GM18951 (cell line): Measurements from ENCODE around the gene ABCF1.

Experiments
- POLR2A ChIP-seq: IDR thresholded peaks from 4 replicates; pipeline ENCODE4 v1.6.1; 2011; ENCODE audit warnings: mild to moderate bottlenecking; ENCODE audit not compliant: insufficient read length, insufficient read depth; ENCODE audit errors: extremely low read depth
- in situ Hi-C: fragments of 300-500 bp; cut with MboI; formaldehyde crosslinking; loops from one replicate; pipeline ENCODE4 v1.12.0; 2022; ENCODE audit warnings: low sequenced_read_pairs, mixed read lengths, inconsistent platforms; ENCODE audit not compliant: unreplicated experiment

The ABCF1 gene

GRCh38 chr6:30600451-30600961, 29.3 kb downstream of the ABCF1 start:
- peak; percentile 17 for TF ChIP-seq POLR2A
- in situ Hi-C loops, result no loop called here

GRCh38 chr6:30601436-30601814, 30.2 kb downstream of the ABCF1 start:
- in situ Hi-C loops, result no loop called here
- TF ChIP-seq POLR2A, result no peak

GRCh38 chr6:30601815-30602641, 30.8 kb downstream of the ABCF1 start:
- peak; percentile 12 for TF ChIP-seq POLR2A
- in situ Hi-C loops, result no loop called here

- in situ Hi-C loops, result no loop called here
- no peak for TF ChIP-seq POLR2A
Observed at GRCh38 chr6:30603961-30604360, 32.7 kb downstream of the ABCF1 start.

- TF ChIP-seq POLR2A, result peak; percentile 32
- in situ Hi-C loops, result no loop called here
Observed at GRCh38 chr6:30610065-30610464, 38.8 kb downstream of the ABCF1 start.

- no peak for TF ChIP-seq POLR2A
- in situ Hi-C loops, result no loop called here
Observed at GRCh38 chr6:30611150-30611855, 40.1 kb downstream of the ABCF1 start.

- in situ Hi-C loops, result no loop called here
- no peak for TF ChIP-seq POLR2A
Observed at GRCh38 chr6:30611856-30612194, 40.6 kb downstream of the ABCF1 start.

- TF ChIP-seq POLR2A, result no peak
- in situ Hi-C loops, result no loop called here
Observed at GRCh38 chr6:30612213-30612612, 41.0 kb downstream of the ABCF1 start.

GRCh38 chr6:30612687-30613248, 41.5 kb downstream of the ABCF1 start:
- TF ChIP-seq POLR2A, result peak; percentile 49
- in situ Hi-C loops, result no loop called here

GRCh38 chr6:30613251-30614043, 42.2 kb downstream of the ABCF1 start:
- TF ChIP-seq POLR2A, result no peak
- in situ Hi-C loops, result no loop called here

GRCh38 chr6:30614044-30614842, 43.0 kb downstream of the ABCF1 start:
- TF ChIP-seq POLR2A, result no peak
- in situ Hi-C loops, result no loop called here

GRCh38 chr6:30614843-30615218, 43.6 kb downstream of the ABCF1 start:
- in situ Hi-C loops, result no loop called here

GRCh38 chr6:30615219-30615957, 44.1 kb downstream of the ABCF1 start:
- in situ Hi-C loops, result no loop called here
- peak; percentile 75 for TF ChIP-seq POLR2A

More at GRCh38 chr6:30614843-30615218, 43.6 kb downstream of the ABCF1 start:
- peak; percentile 8 for TF ChIP-seq POLR2A
